ENCODE measurements around the gene ANGPTL2.

The ANGPTL2 gene

GRCh38 chr9:127045148-127045547 lies 77.3 kb downstream of the ANGPTL2 start:
- DNase-seq, result no peak

GRCh38 chr9:127039492-127039891 lies 82.9 kb downstream of the ANGPTL2 start:
- DNase-seq, result no peak

GRCh38 chr9:127038531-127038930 lies 83.9 kb downstream of the ANGPTL2 start:
- DNase-seq, result no peak

Data from stimulated activated naive CD4-positive, alpha-beta T cell treated with Interleukin-2 at 50 U/mL for 16 hours (primary cell).